PC-9 (cell line): Measurements from ENCODE around the gene SNX8. TPM values are rescaled to one million over a fixed set of nuclear protein-coding genes. Genes with fewer than 3 reads are reported as not detected.
A peak's percentile ranks its signal among the peaks of the same experiment; 100 is the strongest.

Source experiments
- BruUV-seq: library from RNA; stranded (reverse); fragments of 400-500 nt; replicated peaks from 2 replicates; lab custom pipeline; 2021; lab: Mats Ljungman, UMichigan
- CTCF ChIA-PET: fragments of 300-600 bp; sonication (Branson Sonifier 250); formaldehyde crosslinking; loops from one replicate; lab custom pipeline; 2022; ENCODE audit warnings: antibody characterized with exemption; lab: Charles Lee
- POLR2A ChIA-PET: fragments of 300-600 bp; sonication (Branson Sonifier 250); formaldehyde crosslinking; loops from one replicate; lab custom pipeline; 2022; ENCODE audit warnings: antibody characterized with exemption; ENCODE audit not compliant: unreplicated experiment; lab: Charles Lee
- DNase-seq, 2 experiments: peaks; one replicate each; pipeline versions ENCODE4 v3.0.0 to v3.0.0-alpha.2; 2015 to 2022; ENCODE audit warnings: mixed read lengths in 1 of 2
- H2AFZ ChIP-seq: fragments of 200-600 bp; sonication (generic); 2 replicates; pipeline ENCODE4 v1.8.1; 2017; ENCODE audit warnings: antibody characterized with exemption
- H3F3A ChIP-seq: fragments of 200-600 bp; sonication (generic); 2 replicates; pipeline ENCODE4 v1.8.1; 2017; ENCODE audit warnings: antibody characterized with exemption, mild to moderate bottlenecking, low read depth; ENCODE audit not compliant: insufficient read depth
- H3K27ac ChIP-seq: fragments of 200-600 bp; sonication (generic); 2 replicates; pipeline ENCODE4 v1.6.1; 2016; ENCODE audit warnings: mixed run types
- H3K27me3 ChIP-seq: fragments of 200-600 bp; sonication (generic); 2 replicates; pipeline ENCODE4 v1.6.1; 2016; ENCODE audit warnings: low read depth, mixed run types; ENCODE audit not compliant: insufficient read depth
- H3K36me3 ChIP-seq: fragments of 200-600 bp; sonication (generic); 2 replicates; pipeline ENCODE4 v1.6.1; 2016; ENCODE audit warnings: low read depth, mixed run types
- H3K4me1 ChIP-seq: fragments of 200-600 bp; sonication (generic); replicated peaks from 2 replicates; pipeline ENCODE4 v1.6.1; 2016; ENCODE audit warnings: mixed run types; ENCODE audit not compliant: insufficient read depth
- H3K4me2 ChIP-seq: fragments of 200-600 bp; sonication (generic); 2 replicates; pipeline ENCODE4 v1.6.1; 2017; ENCODE audit warnings: mixed run types
- H3K4me3 ChIP-seq: fragments of 200-600 bp; sonication (generic); 2 replicates; pipeline ENCODE4 v1.6.1; 2016; ENCODE audit warnings: mixed run types
- H3K79me2 ChIP-seq: fragments of 200-600 bp; sonication (generic); 2 replicates; pipeline ENCODE4 v1.6.1; 2017; ENCODE audit warnings: low read depth, mixed run types
- H3K9me2 ChIP-seq: fragments of 200-600 bp; sonication (generic); 2 replicates; pipeline ENCODE4 v1.8.1; 2017; ENCODE audit warnings: mild to moderate bottlenecking; ENCODE audit not compliant: insufficient read depth
- H3K9me3 ChIP-seq: fragments of 200-600 bp; sonication (generic); 2 replicates; pipeline ENCODE4 v1.8.1; 2016; ENCODE audit warnings: low read depth; ENCODE audit not compliant: insufficient read depth
- H4K20me1 ChIP-seq: fragments of 200-600 bp; sonication (generic); 2 replicates; pipeline ENCODE4 v1.8.1; 2017; ENCODE audit not compliant: insufficient read depth
- CTCF ChIP-seq: fragments of 200-600 bp; sonication (generic); conservative IDR thresholded peaks from 2 replicates; pipeline ENCODE4 v1.6.1; 2017; ENCODE audit warnings: mixed run types, antibody characterized with exemption, mild to moderate bottlenecking, moderate library complexity
- EZH2 ChIP-seq: fragments of 200-600 bp; sonication (generic); IDR thresholded peaks from 2 replicates; pipeline ENCODE4 v1.8.0; 2017; ENCODE audit warnings: antibody characterized with exemption, low read depth
- intact Hi-C: fragments of 100-400 bp; cut with micrococcal nuclease; formaldehyde crosslinking; loops from one replicate; pipeline ENCODE4 v1.10.0; 2022; ENCODE audit not compliant: unreplicated experiment
- total RNA-seq: library from RNA; stranded (reverse); gene quantifications from 2 replicates; pipeline ENCODE4 v1.2.3, GENCODE V29; 2021

Gene SNX8
- total RNA-seq, 1 experiment from 2014 or later: 102 TPM

- H3K27ac ChIP-seq: peak overlapping the region; percentile 2; the same call in 1 of the 2 replicates
- CTCF ChIA-PET: no interaction called here
- peaks cover 85% of the 10 kb centered on the region for H3K79me2 ChIP-seq
- H3K27me3 ChIP-seq: no peaks in the 10 kb centered on the region
- H3K4me2 ChIP-seq: peak overlapping the region; percentile 95
- peaks cover 68% of the 10 kb centered on the region for H4K20me1 ChIP-seq
- peak overlapping the region; percentile 75; the same call in 1 of the 2 replicates for H3K4me3 ChIP-seq
- peaks cover 42% of the 10 kb centered on the region for H3K36me3 ChIP-seq
- POLR2A ChIA-PET: interaction anchor here (0.6 kb wide), 1 partner anchor 19 kb away, joined by 7 read pairs; no protein-coding TSS in a partner anchor
- peak in 1 of 2 experiments; percentile 75 for DNase-seq
- peaks cover 49% of the 10 kb centered on the region for H3F3A ChIP-seq
- BruUV-seq: no TSS peak
- peaks cover 27% of the 10 kb centered on the region for H3K4me1 ChIP-seq
- no peaks in the 10 kb centered on the region for H3K9me2 ChIP-seq
- TF ChIP-seq EZH2: no peak
- TF ChIP-seq CTCF: no peak
- H2AFZ ChIP-seq: no peak overlapping the region
- intact Hi-C loops: no loop called here
- H3K9me3 ChIP-seq: no peaks in the 10 kb centered on the region
Measured at GRCh38 chr7:2357165-2357564, 42.9 kb upstream of the SNX8 start.

DNA sequence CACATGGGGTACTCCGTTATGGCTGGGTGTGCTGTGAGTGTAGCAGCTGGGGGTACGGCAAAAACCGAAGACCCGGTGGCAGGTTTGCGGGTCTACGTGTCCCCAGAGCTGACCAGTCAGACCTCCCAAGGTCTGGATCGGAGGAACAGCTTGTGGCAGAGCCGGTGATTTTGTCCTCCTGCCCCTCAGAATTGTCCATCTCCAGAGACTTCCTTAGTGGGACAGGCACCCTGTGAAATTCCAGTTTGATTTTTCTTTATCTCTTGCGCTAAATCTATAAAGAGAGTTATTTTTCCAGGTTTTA is 41.4 kb upstream of the SNX8 start:
- ChIA-PET POLR2A (interaction anchor here (0.6 to 0.7 kb wide), 3 partner anchors 36 to 499 kb away, joined by 3 to 9 read pairs (median 4); no protein-coding TSS in a partner anchor), CTCF (interaction anchor here (1.1 kb wide), 1 partner anchor 113 kb away, joined by 3 read pairs; no protein-coding TSS in a partner anchor)
- peaks cover 52% of the 10 kb centered on the region for H4K20me1 ChIP-seq
- peaks cover 71% of the 10 kb centered on the region for H3K79me2 ChIP-seq
- H3K27me3 ChIP-seq: no peaks in the 10 kb centered on the region
- H3K36me3 ChIP-seq: peaks cover 34% of the 10 kb centered on the region
- no peak for TF ChIP-seq CTCF
- TF ChIP-seq EZH2: no peak
- H3K9me2 ChIP-seq: no peaks in the 10 kb centered on the region
- H3F3A ChIP-seq: peaks cover 47% of the 10 kb centered on the region
- TSS peak; percentile 40 for BruUV-seq
- H3K4me3 ChIP-seq: peak overlapping the region; percentile 75
- H2AFZ ChIP-seq: no peak overlapping the region; the same call in 1 of the 2 replicates
- H3K4me2 ChIP-seq: peak overlapping the region; percentile 95
- H3K9me3 ChIP-seq: no peaks in the 10 kb centered on the region
- no peak for DNase-seq
- intact Hi-C loops: no loop called here
- peak overlapping the region; percentile 52 for H3K27ac ChIP-seq
- peaks cover 27% of the 10 kb centered on the region for H3K4me1 ChIP-seq

DNA sequence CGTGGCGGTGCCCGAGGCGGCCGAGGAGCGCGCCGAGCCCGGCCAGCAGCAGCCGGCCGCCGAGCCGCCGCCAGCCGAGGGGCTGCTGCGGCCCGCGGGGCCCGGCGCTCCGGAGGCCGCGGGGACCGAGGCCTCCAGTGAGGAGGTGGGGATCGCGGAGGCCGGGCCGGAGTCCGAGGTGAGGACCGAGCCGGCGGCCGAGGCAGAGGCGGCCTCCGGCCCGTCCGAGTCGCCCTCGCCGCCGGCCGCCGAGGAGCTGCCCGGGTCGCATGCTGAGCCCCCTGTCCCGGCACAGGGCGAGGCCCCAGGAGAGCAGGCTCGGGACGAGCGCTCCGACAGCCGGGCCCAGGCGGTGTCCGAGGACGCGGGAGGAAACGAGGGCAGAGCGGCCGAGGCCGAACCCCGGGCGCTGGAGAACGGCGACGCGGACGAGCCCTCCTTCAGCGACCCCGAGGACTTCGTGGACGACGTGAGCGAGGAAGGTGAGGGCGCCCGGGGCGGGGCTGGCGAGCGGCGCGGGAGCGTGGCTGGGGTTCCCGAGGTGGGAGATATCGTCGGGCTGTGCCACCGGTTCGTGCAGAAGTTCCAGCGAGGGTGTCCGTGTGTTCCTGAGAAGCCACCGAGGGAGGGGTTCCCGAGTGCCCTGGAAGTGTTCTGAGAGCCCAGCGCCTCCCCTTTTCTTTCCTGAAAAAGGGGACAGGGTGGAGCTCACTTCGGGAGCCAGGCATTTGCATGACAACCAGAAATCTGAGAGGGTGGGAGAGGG is 40.9 kb upstream of the SNX8 start:
- peak in 1 of 2 experiments; percentile 25 for DNase-seq
- Histone ChIP-seq H3K9me3 (no peaks in the 10 kb centered on the region), H3K36me3 (peaks cover 29% of the 10 kb centered on the region), H3K9me2 (no peaks in the 10 kb centered on the region), H3K4me2 (peak overlapping the region; percentile 95), H3K27ac (peak overlapping the region; percentile 52), H3K27me3 (no peaks in the 10 kb centered on the region), H3K79me2 (peaks cover 65% of the 10 kb centered on the region), H3F3A (peaks cover 45% of the 10 kb centered on the region), H4K20me1 (peaks cover 47% of the 10 kb centered on the region), H3K4me3 (peak overlapping the region; percentile 75), H2AFZ (peak overlapping the region; percentile 41; the same call in 1 of the 2 replicates), H3K4me1 (peaks cover 27% of the 10 kb centered on the region)
- POLR2A ChIA-PET: interaction anchor here (0.6 to 0.7 kb wide), 2 partner anchors 286 to 499 kb away, joined by 3 to 4 read pairs; no protein-coding TSS in a partner anchor
- no TSS peak for BruUV-seq
- intact Hi-C loops: loop anchor here (5.0 kb wide), 1 partner anchor 43 kb away; the partner anchor contains the start of gene SNX8
- TF ChIP-seq CTCF (no peak), EZH2 (no peak)
- CTCF ChIA-PET: interaction anchor here (1.1 kb wide), 1 partner anchor 113 kb away, joined by 3 read pairs; no protein-coding TSS in a partner anchor
